ENCODE data around the gene ADORA1. TPM values are rescaled to one million over a fixed set of nuclear protein-coding genes. Genes with fewer than 3 reads are reported as not detected.

ADORA1 gene
- total RNA-seq, 1 experiment from 2014 or later, result 5.7 TPM

DNA sequence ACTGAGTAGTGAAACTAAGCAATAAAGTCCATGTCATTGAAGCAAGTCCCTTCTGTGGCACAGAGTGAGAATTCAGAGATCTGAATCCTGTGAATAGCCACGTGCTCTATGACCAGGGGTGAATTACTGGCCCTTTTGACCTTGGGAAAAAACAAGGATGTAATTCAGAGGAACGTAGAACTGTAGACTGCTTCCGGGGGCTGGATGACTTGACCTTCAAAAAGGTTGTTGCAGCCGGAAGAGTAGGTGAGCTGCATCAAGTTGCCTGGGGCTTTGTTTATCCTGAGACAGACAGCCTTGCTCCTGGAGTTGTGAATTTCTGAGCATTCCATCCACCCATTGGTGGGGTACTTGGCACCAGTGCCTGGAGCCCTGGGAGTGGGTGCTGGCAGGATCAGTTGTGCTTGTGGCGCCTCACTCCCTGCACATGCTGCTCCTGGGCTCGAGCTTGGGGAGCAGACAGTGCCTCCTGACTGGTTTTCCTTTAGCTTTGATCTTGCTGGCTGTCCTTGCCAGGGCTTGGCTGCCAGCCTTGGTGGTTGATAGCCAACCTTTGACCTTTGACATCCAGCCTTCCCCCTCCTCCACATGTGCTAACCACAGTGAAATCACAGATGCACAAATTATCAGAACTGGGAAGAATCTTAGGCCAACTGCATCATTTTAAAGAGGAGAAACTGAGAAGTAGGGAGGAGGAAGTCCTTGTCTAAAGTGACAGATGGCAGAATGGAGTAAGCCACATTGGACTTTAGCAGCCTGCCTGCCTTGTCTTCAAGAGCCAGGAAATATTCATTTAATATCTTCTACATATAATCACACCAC, 25.5 kb upstream of the ADORA1 start:
- Histone ChIP-seq H3K4me3 (ENCODE audit: insufficient read depth, low read depth, low read length) (no peak overlapping the region), H3K27me3 (ENCODE audit: control insufficient read depth, insufficient read depth, low read length) (no peaks in the 10 kb centered on the region), H3K36me3 (replicated peaks; ENCODE audit: control insufficient read depth, insufficient read depth, low read length) (no peaks in the 10 kb centered on the region)
- DNase-seq, result no peak

- Histone ChIP-seq H3K27me3 (ENCODE audit: control insufficient read depth, insufficient read depth, low read length) (no peaks in the 10 kb centered on the region), H3K36me3 (replicated peaks; ENCODE audit: control insufficient read depth, insufficient read depth, low read length) (no peaks in the 10 kb centered on the region), H3K4me3 (ENCODE audit: insufficient read depth, low read depth, low read length) (no peak overlapping the region)
- DNase-seq, result no peak
Observed at GRCh38 chr1:203103216-203103615, 24.3 kb upstream of the ADORA1 start.

DNA sequence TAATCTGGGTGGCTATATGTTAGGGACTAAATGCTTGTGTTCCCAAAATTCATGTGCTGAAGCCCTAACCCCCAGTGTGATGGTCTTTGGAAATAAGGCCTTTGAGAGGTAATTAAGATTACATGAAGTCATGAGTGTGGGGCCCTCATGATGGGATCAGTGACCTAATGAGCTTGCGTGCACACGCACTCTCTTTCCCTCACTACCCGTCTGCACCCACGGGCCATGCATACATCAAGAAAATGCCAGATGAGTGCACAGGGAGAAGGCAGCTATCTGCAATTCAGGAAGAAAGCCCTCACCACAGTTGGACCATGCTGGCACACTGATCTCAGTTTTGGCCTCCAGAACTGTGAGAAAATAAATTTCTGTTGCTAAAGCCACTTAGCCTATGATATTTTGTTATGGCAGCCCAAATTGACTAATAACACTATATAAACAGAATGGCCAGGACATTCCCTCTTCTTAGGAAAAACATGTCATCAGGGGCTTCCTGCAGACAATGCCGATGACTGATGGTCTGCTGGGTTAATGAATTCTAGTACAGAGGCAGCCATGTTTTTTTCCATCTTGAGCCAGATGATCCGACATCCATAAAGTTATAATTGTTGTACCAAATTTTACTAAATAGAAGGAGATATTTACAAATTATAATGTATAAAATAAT, 23.6 kb upstream of the ADORA1 start:
- Histone ChIP-seq H3K4me3 (ENCODE audit: insufficient read depth, low read depth, low read length) (no peak overlapping the region), H3K36me3 (replicated peaks; ENCODE audit: control insufficient read depth, insufficient read depth, low read length) (no peaks in the 10 kb centered on the region), H3K27me3 (ENCODE audit: control insufficient read depth, insufficient read depth, low read length) (no peaks in the 10 kb centered on the region)
- DNase-seq, result no peak

GRCh38 chr1:203104789-203105390, 22.6 kb upstream of the ADORA1 start:
- Histone ChIP-seq H3K36me3 (replicated peaks; ENCODE audit: control insufficient read depth, insufficient read depth, low read length) (no peaks in the 10 kb centered on the region), H3K4me3 (ENCODE audit: insufficient read depth, low read depth, low read length) (no peak overlapping the region), H3K27me3 (ENCODE audit: control insufficient read depth, insufficient read depth, low read length) (no peaks in the 10 kb centered on the region)
- no peak for DNase-seq

DNA sequence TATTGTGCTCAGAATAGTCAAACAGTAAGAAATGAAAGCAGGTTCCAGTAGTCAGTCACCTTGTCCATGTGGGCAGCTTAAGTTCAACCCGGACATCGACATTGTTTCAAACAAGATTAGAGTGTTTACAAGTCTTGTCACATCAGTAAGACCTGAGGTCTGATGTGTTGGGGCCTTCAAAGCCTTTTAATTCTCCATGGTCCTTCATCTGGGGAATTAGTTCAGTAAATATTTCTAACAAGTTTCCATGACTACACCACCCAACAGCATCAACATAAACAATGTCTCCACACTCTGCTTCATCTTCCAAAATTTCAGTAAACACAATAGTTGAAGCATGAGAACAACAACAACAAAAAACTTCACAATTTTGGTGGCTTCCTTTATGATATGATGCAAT, 15.1 kb upstream of the ADORA1 start:
- Histone ChIP-seq H3K4me3 (ENCODE audit: insufficient read depth, low read depth, low read length) (no peak overlapping the region), H3K36me3 (replicated peaks; ENCODE audit: control insufficient read depth, insufficient read depth, low read length) (no peaks in the 10 kb centered on the region), H3K27me3 (ENCODE audit: control insufficient read depth, insufficient read depth, low read length) (peaks cover 8% of the 10 kb centered on the region)
- DNase-seq, result no peak

DNA sequence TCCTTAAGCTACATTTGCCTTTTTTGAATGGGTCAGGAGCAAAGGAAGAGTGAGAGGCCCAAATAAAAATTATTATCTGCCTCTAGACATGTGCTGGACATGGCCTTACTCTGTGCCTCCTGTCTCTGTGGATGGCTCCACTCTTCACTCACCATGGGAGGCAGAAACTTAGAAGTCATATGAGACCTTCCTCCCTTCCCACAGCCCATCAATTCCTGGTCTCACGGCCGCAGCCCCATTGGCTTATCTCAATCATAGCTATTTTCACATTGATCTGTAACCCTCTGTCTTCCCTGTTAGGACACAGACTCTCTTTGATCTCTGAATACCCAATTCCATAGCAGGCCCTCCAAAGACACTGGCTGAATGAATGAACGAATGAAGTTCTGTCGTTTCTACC, 14.2 kb upstream of the ADORA1 start:
- no peaks in the 10 kb centered on the region for H3K36me3 ChIP-seq (replicated peaks; ENCODE audit: control insufficient read depth, insufficient read depth, low read length)
- H3K4me3 ChIP-seq (ENCODE audit: insufficient read depth, low read depth, low read length), result no peak overlapping the region
- peaks cover 10% of the 10 kb centered on the region for H3K27me3 ChIP-seq (ENCODE audit: control insufficient read depth, insufficient read depth, low read length)
- no peak for DNase-seq

GRCh38 chr1:203114202-203114601, 13.3 kb upstream of the ADORA1 start:
- Histone ChIP-seq H3K27me3 (ENCODE audit: control insufficient read depth, insufficient read depth, low read length) (peaks cover 10% of the 10 kb centered on the region), H3K4me3 (ENCODE audit: insufficient read depth, low read depth, low read length) (no peak overlapping the region), H3K36me3 (replicated peaks; ENCODE audit: control insufficient read depth, insufficient read depth, low read length) (no peaks in the 10 kb centered on the region)
- DNase-seq, result no peak

DNA sequence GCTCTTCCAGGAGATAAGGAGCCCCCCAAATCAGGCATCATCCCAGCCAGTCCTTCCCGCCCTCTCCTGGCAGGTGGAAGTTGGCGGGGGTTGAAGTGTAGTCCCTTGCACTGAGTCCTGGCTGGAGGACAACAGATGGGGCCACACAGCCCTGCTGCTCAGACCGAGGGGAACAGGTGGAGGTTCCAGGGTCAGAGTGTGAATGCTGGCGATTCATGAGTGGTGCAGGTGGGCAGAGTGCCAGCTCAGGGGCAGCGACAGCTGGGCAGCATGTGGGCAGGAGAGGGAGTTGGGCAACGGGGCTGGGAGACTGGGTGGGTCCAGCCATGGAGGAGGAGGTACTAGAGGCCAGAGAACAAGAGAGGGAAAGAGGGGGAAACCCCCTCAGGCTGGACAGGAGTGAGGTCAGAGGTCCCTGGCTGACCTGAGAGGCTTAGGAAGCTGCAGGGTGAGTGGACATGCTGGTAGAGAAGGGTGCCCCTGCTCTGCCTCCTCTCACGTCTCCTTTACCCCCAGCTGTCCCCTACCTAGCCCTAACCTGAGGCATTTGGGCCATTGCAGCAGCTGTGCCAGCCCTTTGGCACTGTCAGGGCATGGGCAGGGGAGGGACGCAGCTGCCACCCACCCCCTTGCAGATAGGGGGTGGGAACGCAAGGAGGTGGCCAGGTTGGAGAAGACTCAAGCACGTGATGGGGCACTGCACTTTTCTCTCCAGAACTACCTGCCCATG, 11.3 kb upstream of the ADORA1 start:
- Histone ChIP-seq H3K27me3 (ENCODE audit: control insufficient read depth, insufficient read depth, low read length) (peaks cover 10% of the 10 kb centered on the region), H3K36me3 (replicated peaks; ENCODE audit: control insufficient read depth, insufficient read depth, low read length) (no peaks in the 10 kb centered on the region), H3K4me3 (ENCODE audit: insufficient read depth, low read depth, low read length) (no peak overlapping the region)
- no peak for DNase-seq

- H3K4me3 ChIP-seq (ENCODE audit: insufficient read depth, low read depth, low read length), result peak overlapping the region; percentile 14; the same call in 1 of the 2 replicates
- DNase-seq, result peak; percentile 98
- no peaks in the 10 kb centered on the region for H3K36me3 ChIP-seq (replicated peaks; ENCODE audit: control insufficient read depth, insufficient read depth, low read length)
- H3K27me3 ChIP-seq (ENCODE audit: control insufficient read depth, insufficient read depth, low read length), result peaks cover 10% of the 10 kb centered on the region
Observed at GRCh38 chr1:203117611-203118575, 9.6 kb upstream of the ADORA1 start.

GRCh38 chr1:203120325-203121153, 7.0 kb upstream of the ADORA1 start:
- DNase-seq, result no peak
- Histone ChIP-seq H3K36me3 (replicated peaks; ENCODE audit: control insufficient read depth, insufficient read depth, low read length) (no peaks in the 10 kb centered on the region), H3K27me3 (ENCODE audit: control insufficient read depth, insufficient read depth, low read length) (peaks cover 11% of the 10 kb centered on the region), H3K4me3 (ENCODE audit: insufficient read depth, low read depth, low read length) (no peak overlapping the region)

DNA sequence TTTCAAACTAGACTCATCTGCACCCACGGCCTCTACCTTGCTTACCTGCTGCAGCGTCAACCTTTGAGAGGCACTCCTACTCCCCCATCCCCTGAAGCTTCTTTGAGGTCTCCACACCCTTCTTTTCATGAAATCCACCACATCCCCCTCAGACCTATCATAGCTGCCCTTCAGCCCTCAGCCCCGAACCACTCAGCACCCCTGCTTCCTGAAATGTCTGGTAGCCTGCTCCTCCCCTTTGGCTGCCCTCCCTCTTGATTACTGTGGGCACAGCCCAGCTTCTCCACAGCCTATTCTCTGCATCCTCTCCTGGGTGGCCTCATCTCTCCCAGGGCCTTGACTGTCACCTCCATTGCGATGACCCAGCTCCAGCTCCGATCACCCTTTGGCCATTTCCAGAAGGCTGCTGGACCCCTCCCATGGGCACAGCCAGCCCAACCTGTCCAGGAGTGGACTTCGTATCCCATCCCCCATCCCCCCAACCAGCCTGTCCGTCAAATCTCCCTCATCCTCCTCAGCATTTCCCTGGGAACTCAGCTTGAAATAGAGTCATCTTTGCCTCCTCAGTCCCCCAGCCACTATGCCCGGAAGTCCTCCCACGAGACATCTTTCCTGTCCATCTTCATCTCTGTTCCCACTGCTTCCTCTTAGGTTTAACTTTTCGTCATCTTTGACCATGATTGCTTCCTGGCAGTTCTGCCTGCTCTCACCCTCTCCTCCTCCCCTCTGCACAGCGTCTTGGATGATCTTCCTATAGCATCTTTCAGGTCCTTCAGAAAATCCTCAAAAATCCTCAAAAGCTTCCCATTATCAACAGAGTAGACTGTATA, 6.1 kb upstream of the ADORA1 start:
- H3K36me3 ChIP-seq (replicated peaks; ENCODE audit: control insufficient read depth, insufficient read depth, low read length), result no peaks in the 10 kb centered on the region
- no peak for DNase-seq
- no peak overlapping the region for H3K4me3 ChIP-seq (ENCODE audit: insufficient read depth, low read depth, low read length)
- H3K27me3 ChIP-seq (ENCODE audit: control insufficient read depth, insufficient read depth, low read length), result peaks cover 11% of the 10 kb centered on the region

DNA sequence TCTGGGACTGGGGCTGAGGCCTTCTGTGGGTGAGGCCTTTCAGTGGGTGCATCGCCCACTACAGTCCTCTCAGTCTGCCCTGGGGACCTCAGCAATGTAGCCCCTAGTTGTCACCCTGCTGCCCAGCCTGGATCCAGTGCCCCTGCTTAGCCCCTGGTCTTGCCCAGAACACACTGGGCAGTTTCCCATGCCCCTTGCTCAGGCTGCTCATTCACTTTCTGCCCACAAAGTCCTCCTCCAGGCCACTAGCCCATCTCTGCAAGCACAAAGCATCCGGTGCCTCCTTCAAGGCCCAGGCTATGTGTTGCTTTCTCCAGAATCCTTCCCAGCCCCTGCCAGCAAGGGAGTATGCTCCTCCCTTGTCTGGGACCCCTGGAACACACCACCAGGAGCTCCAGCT, 5.4 kb upstream of the ADORA1 start:
- Histone ChIP-seq H3K27me3 (ENCODE audit: control insufficient read depth, insufficient read depth, low read length) (peaks cover 15% of the 10 kb centered on the region), H3K36me3 (replicated peaks; ENCODE audit: control insufficient read depth, insufficient read depth, low read length) (no peaks in the 10 kb centered on the region), H3K4me3 (ENCODE audit: insufficient read depth, low read depth, low read length) (no peak overlapping the region)
- DNase-seq, result no peak

Measured in H7 (cell line).